Fibroblast of villous mesenchyme (primary cell): ENCODE measurements around the gene ZNF423. TPM values are rescaled to one million over a fixed set of nuclear protein-coding genes. Genes with fewer than 3 reads are reported as not detected.

Experiments used
- DNase-seq: peaks from one replicate; pipeline ENCODE4 v3.0.0-alpha.2; 2010; ENCODE audit warnings: low read depth
- H3K4me3 ChIP-seq: 2 replicates; pipeline ENCODE4 v1.5.1; 2011; ENCODE audit warnings: low read depth, mild to moderate bottlenecking, low read length
- total RNA-seq: library from RNA; depleted of rRNA; stranded (reverse); fragments of >200 nt; gene quantifications from 2 replicates; pipeline ENCODE4 v1.2.3, GENCODE V29; 2012
- TF ChIP-seq, protein P1 (sequence below): IDR thresholded peaks from 2 replicates; pipeline ENCODE4 v1.5.1; 2012; ENCODE audit warnings: low read depth, mild to moderate bottlenecking, low read length; ENCODE audit not compliant: insufficient read depth

The ZNF423 gene
- total RNA-seq, 1 donor: 0.43 TPM

DNA sequence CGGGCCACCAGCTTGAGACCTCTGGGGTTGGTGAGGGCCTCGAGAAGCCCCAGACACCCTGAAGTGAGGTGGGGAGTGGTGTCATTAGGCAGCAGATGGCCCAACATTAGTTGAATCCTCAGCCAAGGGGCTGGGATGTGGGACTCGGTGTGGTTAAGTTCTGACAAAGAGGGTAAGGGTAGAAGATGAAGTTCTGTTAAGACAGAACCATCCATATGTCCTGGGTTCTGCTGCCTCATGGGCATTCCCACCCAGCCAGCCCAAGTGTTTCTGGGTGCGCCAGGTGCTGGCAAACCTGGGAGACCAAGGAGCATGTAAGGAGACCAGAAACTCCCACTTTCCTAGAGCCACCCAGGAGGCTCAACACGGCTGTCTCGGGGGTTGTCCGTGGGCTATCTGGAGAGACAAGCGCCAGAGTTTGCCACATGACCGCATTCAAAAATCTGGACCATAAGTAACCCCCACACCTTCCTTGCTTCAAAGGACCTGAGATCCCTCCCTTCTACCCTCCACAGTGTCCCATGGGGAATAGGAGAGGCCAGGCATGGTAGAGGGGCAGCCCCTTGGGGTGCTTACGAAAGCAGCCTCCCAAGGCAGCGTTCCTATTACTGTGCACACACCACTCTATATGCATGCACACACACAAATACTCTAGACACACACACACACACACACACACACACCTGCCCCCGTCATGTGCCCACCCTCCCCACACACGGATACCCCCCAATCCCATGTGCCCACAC is 353.6 kb downstream of the ZNF423 start:
- TF ChIP-seq, protein P1, sequence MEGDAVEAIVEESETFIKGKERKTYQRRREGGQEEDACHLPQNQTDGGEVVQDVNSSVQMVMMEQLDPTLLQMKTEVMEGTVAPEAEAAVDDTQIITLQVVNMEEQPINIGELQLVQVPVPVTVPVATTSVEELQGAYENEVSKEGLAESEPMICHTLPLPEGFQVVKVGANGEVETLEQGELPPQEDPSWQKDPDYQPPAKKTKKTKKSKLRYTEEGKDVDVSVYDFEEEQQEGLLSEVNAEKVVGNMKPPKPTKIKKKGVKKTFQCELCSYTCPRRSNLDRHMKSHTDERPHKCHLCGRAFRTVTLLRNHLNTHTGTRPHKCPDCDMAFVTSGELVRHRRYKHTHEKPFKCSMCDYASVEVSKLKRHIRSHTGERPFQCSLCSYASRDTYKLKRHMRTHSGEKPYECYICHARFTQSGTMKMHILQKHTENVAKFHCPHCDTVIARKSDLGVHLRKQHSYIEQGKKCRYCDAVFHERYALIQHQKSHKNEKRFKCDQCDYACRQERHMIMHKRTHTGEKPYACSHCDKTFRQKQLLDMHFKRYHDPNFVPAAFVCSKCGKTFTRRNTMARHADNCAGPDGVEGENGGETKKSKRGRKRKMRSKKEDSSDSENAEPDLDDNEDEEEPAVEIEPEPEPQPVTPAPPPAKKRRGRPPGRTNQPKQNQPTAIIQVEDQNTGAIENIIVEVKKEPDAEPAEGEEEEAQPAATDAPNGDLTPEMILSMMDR: no peak
- H3K4me3 ChIP-seq: no peak overlapping the region
- no peak for DNase-seq

DNA sequence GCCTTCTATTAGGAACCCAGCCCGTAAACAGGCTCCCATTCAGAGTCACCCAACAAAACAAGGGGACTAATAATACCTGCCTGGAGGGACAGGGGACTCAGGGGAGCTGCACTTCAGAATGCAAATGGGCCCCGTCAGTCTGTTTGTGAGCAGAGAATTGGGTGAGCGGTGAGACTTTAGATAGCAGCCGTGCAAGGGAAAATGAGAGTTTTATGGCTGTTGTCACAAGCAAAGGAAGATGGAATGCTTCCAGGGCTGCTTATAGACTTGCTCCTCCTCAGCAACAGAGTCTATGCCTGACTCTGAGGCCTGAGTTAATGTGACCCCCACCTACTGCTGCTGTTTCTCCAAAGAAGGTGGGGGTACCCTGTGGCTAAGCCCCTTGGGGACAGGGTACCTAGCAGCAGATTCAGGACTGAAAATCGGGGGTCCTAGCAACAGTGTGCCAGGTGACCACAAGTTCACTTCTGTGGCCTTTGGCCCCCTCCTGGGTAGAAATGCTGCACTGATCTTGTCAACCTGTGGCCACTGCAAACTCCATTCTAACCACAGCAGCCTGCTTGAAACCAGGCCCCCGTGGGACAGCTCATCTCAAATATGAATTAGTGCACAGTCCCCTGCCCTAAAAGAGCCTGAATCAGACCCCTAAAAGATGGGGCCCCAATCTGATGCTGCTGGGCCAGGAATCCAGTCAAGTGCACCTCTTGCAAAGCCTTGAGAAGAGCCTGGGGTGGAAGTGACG is 355.9 kb downstream of the ZNF423 start:
- TF ChIP-seq, protein P1: no peak
- no peak overlapping the region for H3K4me3 ChIP-seq
- DNase-seq: no peak

DNA sequence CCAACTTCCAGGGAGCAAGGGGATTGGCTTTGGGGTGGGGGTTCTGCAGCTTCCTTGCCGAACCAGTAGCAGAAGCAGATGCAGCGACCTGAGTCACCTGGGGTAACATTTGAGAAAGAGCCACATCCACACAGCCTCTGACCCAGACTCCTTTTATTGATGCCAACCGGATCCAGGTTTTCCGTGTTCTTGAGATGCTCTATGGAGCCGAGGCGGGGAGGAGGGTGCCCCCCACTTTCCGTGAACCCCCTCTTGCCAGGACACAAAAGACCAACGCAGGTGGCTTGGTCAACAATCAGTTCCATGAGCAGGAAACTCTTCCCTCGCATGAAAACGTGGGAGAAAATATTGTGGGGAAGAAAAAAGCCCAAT is 356.5 kb downstream of the ZNF423 start:
- H3K4me3 ChIP-seq: no peak overlapping the region
- TF ChIP-seq, protein P1: no peak

DNA sequence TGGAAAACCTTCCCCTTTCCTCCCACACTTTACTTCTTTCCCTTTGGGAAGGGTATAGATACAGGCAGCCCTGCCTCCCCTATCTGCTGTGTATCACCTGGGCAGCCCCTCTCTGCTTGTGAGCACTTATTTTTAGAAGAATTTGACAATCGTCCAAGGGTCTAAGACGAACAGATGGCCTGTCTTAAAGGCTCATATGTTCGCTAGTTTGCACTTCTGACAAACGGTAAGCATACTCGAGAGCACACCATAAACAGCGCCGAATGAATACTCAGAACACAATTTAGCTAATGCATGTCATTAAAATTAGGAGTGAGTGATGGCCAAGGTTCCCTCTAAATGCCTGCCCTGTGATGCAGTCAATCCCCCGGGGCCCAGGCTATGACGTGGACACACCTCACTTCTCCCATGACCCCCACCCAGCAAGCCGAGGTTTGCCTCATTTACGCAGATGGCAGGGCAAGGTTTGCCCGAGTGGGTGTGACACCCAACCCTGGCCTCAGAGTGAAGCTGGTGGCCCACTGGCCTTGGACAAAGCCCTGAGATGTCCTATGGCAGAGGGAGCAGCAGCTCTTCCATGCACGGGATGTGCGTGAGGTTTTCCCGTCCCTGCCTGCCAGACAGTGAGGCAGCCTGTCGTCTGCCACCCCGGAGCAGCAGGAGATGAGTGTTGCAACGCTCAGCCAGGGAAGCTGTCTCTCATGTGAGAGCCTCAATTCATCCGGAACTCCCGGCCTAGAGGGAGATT is 357.1 kb downstream of the ZNF423 start:
- TF ChIP-seq, protein P1: no peak
- no peak overlapping the region for H3K4me3 ChIP-seq
- no peak for DNase-seq

More for the DNA sequence above, 356.5 kb downstream of the ZNF423 start:
- no peak for DNase-seq

DNA sequence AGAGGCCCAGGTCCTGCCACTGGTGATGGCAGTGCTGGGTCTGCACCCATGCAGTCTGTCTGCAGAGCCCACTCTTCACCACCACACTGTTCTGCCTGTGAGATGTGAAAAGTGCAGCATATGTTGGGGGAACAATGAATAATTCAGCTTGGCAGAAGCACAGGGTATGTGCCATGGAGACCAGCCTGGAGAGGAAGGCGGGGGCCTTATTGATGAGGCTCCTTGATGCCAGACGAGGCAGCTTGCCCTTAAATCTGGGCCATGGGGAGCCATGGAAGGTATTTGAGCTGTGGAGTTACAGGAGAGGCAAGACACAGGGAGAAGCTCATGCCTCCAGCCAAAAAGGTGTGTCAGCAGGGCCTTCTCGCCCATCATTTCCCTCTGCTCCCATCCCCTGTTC is 357.6 kb downstream of the ZNF423 start:
- DNase-seq: no peak
- H3K4me3 ChIP-seq: no peak overlapping the region
- TF ChIP-seq, protein P1: no peak

DNA sequence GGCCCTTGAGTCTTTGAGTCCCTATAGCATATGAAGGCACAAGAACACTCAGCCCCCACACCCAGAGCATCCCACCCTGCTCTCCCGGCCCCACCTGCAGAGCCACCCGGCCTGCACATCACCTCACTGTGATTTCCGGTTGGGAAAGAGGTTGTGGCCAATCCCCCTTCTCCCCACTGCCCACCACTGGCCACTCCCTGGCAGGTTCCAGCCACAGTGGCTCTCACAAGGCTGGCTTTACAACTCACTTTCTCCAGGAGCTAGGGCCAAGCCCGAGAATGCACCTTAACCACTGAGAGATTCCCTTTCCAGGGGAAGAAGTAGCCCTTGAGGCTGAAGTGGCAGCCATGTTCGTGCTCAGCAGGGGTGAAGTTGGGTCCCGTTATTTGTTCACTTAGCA is 358.4 kb downstream of the ZNF423 start:
- TF ChIP-seq, protein P1: no peak
- no peak for DNase-seq
- H3K4me3 ChIP-seq: no peak overlapping the region
